NB4 (cell line): ENCODE data around the gene SRMS.
A peak's percentile ranks its signal among the peaks of the same experiment; 100 is the strongest.

Experiments
- DNase-seq: peaks from one replicate; pipeline ENCODE4 v3.0.0; 2010; ENCODE audit warnings: low read depth
- H3K4me3 ChIP-seq: one replicate; pipeline ENCODE4 v1.5.1; 2011; ENCODE audit warnings: mild to moderate bottlenecking, low read depth, low read length, moderate library complexity
- CTCF ChIP-seq: IDR thresholded peaks from one replicate; pipeline ENCODE4 v1.5.1; 2012; ENCODE audit warnings: low read depth, low read length
- MAX ChIP-seq: IDR thresholded peaks from 2 replicates; pipeline ENCODE4 v1.6.1; 2011; ENCODE audit warnings: low read depth, low read length
- MYC ChIP-seq: IDR thresholded peaks from 2 replicates; pipeline ENCODE4 v1.6.1; 2011; ENCODE audit warnings: low read depth, low read length
- POLR2A ChIP-seq: IDR thresholded peaks from 2 replicates; pipeline ENCODE4 v1.6.1; 2011; ENCODE audit warnings: mild to moderate bottlenecking; ENCODE audit not compliant: insufficient read length; ENCODE audit errors: extremely low read depth

SRMS gene

GRCh38 chr20:63556873-63557478 lies 9.4 kb upstream of the SRMS start:
- DNase-seq = no peak
- no peak for TF ChIP-seq MYC
- no peak for TF ChIP-seq CTCF
- no peak for TF ChIP-seq MAX
- TF ChIP-seq POLR2A = no peak
- H3K4me3 ChIP-seq = no peak overlapping the region

- no peak for DNase-seq
- no peak overlapping the region for H3K4me3 ChIP-seq
- TF ChIP-seq MYC = no peak
- TF ChIP-seq MAX = no peak
- TF ChIP-seq CTCF = no peak
- no peak for TF ChIP-seq POLR2A
Measured at GRCh38 chr20:63555661-63556381, 8.3 kb upstream of the SRMS start.

- no peak for TF ChIP-seq CTCF
- TF ChIP-seq POLR2A = no peak
- no peak for TF ChIP-seq MAX
- no peak for TF ChIP-seq MYC
- H3K4me3 ChIP-seq = no peak overlapping the region
- peak; percentile 76 for DNase-seq
Measured at GRCh38 chr20:63554361-63555278, 7.1 kb upstream of the SRMS start.

GRCh38 chr20:63553933-63554290 lies 6.4 kb upstream of the SRMS start, which contains the start of gene FNDC11:
FNDC11 (plus strand) TSS chr20:63554159; CDS start chr20:63555664, 1,505 bp downstream.
- DNase-seq = no peak
- no peak for TF ChIP-seq MYC
- TF ChIP-seq POLR2A = no peak
- TF ChIP-seq MAX = no peak
- TF ChIP-seq CTCF = no peak
- no peak within 1 kb of the TSS for H3K4me3 ChIP-seq

GRCh38 chr20:63553251-63553932 lies 5.8 kb upstream of the SRMS start:
- no peak for TF ChIP-seq CTCF
- no peak for TF ChIP-seq MYC
- no peak for TF ChIP-seq MAX
- no peak for TF ChIP-seq POLR2A
- DNase-seq = peak; percentile 55
- H3K4me3 ChIP-seq = no peak overlapping the region
